GM18517 (cell line): ENCODE data around the gene DCUN1D3.

Experiments used
- ATAC-seq: cut with Tn5 transposase; IDR thresholded peaks from one replicate; pipeline ENCODE4 v1.9.1; 2021; ENCODE audit warnings: mild to moderate bottlenecking, moderate library complexity; ENCODE audit not compliant: unreplicated experiment

Gene DCUN1D3

DNA sequence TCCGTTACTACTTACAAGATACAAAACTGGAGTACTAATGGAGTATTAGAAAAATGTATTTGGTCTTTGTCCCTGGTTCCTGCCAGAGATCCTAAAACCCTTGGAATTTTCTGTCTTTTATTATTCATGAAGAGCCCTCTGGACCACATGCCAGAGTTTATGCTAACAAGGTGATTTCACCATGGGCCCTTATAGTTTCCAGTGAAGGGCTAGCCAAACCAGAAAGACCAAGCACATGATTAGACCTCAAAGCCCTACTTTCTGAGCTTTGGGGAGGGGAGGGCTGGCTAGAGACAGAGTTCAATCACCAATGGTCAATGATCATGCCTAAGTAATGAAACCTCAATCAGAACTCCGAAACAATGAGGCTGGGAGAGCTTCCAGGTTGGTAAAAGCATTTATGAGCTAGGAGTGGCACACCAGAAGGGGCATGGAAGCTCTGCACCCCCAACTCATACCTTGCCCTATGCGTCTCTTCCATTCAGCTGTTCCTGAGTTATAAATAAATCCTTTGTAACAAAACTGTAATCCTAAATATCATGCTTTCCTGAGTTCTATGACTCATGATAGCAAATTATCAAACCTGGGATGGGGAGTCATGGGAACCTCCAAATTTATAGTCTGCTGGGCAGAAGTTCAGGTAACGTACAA is 10.4 kb downstream of the DCUN1D3 start:
- ATAC-seq = no peak

- ATAC-seq = no peak
Observed at GRCh38 chr16:20887207-20887606, 13.0 kb downstream of the DCUN1D3 start.

DNA sequence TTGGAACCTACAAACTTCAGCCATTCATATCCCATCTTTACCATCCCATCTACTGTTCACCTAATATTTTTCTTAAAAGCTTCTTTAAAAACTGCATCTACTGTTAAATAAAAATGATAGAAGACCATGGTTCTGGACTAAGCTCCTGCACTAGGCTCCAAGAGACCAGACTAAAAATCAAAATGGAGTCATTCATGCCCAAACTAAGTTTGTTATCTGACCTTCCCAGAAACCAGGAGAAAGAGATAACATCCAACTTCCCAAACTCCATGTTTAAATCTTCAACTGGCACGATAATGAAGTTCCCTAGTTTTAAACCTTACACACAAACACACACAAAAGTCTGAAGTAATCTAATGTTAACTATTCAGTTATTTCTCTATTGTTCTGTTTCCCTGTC is 13.8 kb downstream of the DCUN1D3 start:
- ATAC-seq = no peak

DNA sequence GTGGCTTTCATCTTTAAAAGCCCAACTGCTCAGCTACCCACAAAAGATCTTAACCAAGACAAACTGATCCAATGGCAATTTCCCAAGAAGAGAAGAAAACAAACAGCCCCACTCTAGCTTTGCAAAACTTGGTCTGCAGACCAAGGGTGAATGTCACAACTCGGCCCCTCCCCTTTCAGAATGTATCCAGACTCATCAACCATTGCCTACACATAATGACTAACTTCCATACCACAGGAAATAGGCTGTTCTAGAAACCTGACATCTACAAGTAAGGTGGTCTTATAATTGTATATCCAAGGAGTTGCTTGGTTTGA is 16.0 kb downstream of the DCUN1D3 start:
- no peak for ATAC-seq

GRCh38 chr16:20883554-20884239 is 16.5 kb downstream of the DCUN1D3 start:
- ATAC-seq = no peak

DNA sequence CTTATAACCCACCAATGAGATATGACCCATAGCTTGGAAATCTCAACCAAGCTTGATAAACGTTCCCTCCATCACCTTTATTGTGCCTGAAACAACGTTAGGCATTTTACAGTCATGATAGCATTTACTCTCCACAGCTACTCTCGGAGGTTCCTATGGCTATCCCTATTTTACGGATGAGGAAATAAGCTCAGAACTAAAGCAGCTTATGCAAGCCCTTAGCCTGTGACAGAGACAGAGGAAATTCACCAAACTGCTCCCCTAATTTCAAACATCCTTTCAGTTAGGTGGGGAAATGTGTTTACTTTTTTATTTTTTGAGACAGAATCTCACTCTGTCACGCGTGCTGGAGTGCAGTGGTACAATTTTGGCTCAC is 18.7 kb downstream of the DCUN1D3 start:
- ATAC-seq = no peak

DNA sequence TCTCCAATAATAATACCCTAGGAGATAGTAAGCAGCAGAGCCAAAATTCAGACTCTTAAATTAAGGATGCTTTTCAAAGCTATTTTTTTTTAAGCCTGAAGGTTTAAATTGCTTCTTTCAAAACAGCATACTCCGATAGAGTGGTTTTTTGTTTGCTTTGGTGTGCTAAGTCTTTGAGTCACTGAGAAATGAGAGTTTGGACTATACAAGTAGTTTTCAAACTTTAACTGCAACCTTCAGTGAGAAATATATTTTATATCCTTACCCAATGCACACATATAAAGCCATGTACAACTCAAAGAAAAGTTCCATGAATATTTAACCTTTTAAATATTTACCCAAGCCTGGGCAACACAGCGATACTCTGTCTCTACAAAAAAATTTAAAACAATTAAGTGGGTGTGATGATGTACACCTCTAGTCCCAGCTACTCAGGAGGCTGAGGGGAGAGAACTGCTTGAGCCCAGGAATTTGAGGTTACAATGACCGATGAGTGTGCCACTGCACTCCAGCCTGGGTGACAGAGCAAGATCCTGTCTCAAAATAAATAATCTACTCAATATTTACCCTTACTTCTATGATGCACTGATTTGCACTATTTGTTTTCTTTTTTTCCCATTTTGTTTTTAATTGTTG is 19.2 kb downstream of the DCUN1D3 start:
- ATAC-seq = no peak

DNA sequence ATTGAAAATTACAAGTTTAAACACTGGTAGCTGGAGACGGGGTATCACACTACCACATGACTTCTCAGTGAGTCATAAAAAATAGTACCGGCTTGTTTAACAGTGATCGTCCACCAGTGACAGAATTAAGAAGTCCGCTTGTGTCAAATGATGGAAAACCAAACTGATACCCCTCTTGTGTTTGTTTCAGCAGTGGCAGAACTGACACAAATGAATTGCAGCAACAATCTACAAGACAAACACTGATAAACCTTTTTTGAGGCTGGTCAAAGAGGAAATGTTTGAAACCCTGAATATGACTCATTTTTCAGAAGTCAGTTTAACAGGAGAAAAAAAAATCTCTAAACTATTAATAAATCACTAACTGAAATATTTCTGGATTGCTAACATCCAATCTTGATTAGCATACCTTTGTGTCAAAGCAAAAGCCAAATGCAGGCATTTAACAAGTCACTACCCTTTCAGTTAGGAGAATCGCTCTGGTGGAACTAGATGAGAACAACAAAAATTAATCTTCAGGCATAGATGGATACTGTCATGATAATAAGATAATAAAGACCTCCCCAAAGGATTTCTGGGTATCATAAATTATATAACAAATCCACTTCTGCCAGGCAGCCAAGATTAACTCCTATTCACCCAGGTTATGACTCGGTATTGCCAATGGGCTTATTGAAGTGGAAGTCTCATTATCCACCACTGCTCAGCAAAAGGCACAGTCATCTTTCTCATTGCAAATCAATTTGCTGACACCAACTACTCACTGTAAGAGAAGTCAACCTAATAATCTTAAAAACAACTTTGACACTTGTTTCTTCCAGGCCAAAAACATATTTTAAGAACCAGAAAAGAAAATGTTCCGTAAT is 20.8 kb downstream of the DCUN1D3 start:
- ATAC-seq = no peak

GRCh38 chr16:20878682-20879147 is 21.4 kb downstream of the DCUN1D3 start:
- no peak for ATAC-seq

DNA sequence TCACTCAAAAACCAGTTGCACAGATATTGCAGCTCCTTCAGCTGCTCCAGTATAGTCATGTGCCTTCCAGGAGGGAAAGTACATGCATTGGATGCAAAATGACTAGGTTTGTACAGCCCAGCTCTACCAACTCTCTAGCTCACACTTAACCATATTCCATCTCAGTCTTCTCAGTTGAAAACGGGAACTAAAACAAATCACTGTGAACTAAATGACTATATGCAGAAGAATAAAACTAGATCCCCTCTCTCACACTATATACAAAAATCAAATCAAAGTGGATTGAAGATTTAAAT is 24.9 kb downstream of the DCUN1D3 start:
- ATAC-seq = no peak

DNA sequence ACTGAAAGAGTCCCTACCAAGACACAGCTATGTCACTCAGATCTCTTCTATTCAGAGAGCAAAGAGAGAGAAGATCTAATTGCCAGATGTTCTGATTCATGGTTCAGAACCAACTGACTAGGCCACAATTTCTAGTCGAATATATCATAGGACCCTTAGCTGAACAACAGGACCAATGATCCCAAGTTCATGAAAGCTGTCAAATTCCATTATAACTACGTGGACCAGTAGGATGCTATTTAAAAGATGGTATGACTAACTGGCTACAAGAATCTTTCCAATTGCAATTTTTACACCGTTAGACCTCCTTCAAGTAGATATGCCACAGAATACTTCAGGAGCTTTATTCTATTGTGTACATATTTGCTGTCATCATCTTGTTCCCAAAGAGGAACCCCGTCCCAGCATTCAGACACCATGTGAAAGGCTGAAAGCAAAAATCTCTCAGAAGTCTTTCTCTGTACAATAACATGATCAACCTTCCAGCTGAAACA is 26.0 kb downstream of the DCUN1D3 start:
- ATAC-seq = peak; percentile 1

DNA sequence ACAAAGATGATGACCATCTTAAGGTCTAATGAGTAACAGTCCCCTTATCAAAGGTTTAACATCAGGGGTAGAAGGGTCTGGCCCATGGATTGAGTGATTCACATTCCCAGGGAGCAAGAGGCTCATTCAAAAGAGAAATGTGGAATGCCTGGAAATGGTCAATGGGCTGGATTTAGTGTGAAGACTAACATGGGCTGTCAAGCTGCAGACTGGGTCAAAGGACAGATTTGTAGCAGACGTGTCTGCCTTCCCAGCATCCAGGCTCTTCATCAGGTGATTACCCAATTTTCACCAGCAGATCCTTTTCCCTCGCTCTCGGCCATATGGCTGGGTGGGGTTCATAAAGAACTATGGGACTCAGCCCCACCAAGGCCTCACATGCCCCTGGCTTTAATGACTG is 26.8 kb downstream of the DCUN1D3 start:
- ATAC-seq = no peak

GRCh38 chr16:20871941-20872815 is 28.0 kb downstream of the DCUN1D3 start:
- ATAC-seq = no peak

DNA sequence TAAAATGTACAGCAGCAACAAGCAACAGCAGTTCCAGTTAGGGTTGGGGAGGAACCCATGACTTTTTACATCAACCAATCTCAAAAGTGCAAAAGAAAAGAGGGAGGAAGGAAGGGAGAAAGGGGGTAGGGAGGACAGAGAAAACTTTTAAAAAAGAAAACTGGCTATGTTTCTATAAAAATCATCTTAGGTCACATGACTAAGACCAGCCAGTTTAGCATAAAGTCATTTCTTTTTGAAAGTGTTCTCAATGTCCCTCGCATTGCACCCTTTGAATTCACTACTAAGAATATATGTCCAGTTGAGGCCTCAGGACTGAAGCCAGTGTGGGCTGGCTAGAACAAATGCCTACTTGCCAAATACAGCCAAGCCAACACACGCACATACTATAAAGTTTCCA is 28.9 kb downstream of the DCUN1D3 start:
- ATAC-seq = no peak

DNA sequence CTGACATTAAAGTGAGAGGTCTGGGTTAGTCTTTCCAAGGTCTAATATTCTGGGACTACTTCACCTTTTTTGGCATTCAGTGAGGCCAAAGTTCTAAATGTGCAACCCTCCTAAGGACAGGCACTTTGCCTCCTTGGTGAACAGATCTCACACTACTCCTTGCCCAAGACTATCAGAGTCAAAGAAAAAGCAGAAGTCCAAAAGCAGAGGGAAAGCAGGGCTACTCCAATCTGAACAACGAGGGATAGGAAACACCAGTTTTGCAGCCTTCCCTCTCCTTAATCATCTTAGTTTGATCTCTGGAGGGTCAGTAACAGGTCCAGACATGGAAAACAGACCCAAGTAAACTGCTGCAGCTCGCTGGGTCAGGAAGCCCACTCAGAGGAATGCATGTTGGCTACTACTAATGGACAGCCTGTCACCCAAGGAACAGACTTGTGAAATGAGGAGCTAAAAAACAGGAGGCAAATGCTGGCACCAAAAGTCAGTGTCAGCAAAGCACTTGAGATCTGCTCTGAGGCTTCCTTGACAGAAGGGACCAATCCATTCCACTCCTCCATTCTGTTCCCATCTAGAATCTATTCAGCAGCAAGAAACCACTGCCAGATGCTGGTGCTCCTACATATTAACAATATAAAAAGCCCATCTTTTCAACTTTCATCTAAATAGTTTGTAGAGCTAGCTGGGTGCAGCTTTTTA is 29.9 kb downstream of the DCUN1D3 start:
- ATAC-seq = no peak

DNA sequence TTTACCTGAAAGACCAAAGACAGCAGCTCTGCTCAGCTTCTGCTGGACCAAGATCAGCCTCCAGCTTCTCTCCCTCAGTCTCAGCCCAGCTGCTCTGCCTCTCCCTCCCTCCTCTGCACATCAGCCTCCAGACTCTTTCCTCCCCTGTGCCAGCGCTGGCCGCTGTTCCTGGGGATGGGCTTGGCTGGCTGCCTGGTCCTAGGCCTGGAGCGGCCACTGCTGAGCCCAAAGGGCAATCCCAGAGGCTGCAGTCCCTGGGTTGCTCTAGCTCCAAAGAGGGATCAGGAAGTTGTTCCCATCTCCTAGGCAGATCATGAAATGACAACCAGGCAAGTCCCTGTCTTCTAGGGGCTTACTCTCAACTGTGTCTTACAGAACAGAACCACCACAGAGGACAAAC is 31.3 kb downstream of the DCUN1D3 start:
- ATAC-seq = no peak

GRCh38 chr16:20867585-20867984 is 32.6 kb downstream of the DCUN1D3 start:
- ATAC-seq = no peak

DNA sequence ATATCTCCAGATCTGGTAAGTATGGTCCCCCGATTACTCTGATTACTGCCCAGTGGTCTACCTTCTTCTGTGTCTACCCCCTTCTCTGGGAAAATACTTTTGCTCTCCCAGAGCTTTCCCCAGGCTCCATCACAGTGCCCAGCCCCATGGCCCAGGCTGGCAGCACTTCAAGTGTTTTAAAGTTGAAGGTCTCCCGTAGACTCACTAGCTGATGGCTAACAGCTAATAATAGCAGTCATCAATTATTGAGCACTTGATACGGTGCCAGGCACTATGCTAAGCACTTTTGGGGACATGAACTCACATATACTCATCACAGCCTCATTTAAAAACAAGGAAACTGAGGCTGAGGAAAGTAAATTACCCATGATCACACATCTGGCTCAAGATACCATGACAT is 33.4 kb downstream of the DCUN1D3 start:
- no peak for ATAC-seq

GRCh38 chr16:20866145-20866772 is 33.9 kb downstream of the DCUN1D3 start:
- no peak for ATAC-seq
